Measurements from ENCODE around the gene CDON. TPM values are rescaled to one million over a fixed set of nuclear protein-coding genes. Genes with fewer than 3 reads are reported as not detected.

Gene CDON
- total RNA-seq, 2 experiments from 2014 or later: 1.9 to 2.7 TPM

DNA sequence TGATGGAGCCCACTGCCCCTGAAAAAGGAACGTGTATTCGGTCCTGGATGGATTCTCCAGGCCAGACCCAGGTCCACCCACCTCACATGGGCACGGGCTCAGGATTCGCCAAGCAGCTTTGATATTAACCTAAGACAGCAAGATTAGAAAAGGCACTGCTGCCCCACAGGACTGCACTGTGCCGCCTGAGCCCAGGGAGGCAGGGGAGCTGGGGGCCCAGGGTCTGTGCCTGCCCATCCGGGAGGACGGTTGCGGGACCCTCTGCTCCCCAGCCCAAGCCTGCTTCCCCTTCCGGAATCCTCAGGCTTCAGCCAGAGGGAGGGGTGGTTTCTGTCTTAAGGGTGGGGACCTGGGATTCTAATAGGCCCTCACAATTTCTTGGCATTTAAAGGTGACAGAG lies 130.4 kb downstream of the CDON start:
- intact Hi-C loops (cut with DNase I, micrococcal nuclease): no loop called here
- no peaks in the 10 kb centered on the region for H3K36me3 Mint-ChIP-seq (ENCODE audit: low read depth)
- H3K4me3 Mint-ChIP-seq: no peak overlapping the region
- TF ChIP-seq CTCF (IDR thresholded peaks at IDR 0.05): no peak
- Histone ChIP-seq H3K9me3 (ENCODE audit: control insufficient read depth in 1 of 2, insufficient read depth in 1 of 2, low read length in 2 of 2) (no peaks in the 10 kb centered on the region), H3K27me3 (ENCODE audit: control insufficient read depth in 1 of 2, insufficient read depth in 2 of 2, low read length in 2 of 2) (peaks cover 0 to 8% of the 10 kb centered on the region in 2 experiments), H3K4me1 (ENCODE audit: insufficient read depth, low read length) (no peaks in the 10 kb centered on the region), H3K4me3 (ENCODE audit: low read length) (no peak overlapping the region), H3K36me3 (ENCODE audit: insufficient read depth, low read length) (no peaks in the 10 kb centered on the region), H3K27ac (ENCODE audit: low read depth in 1 of 2, low read length in 2 of 2) (no peak overlapping the region)
- ChIA-PET POLR2A (no interaction called here), CTCF (no interaction called here)
- DNase-seq: no peak
- no peak for ATAC-seq (ENCODE audit: poor library complexity)
- H3K27me3 Mint-ChIP-seq: peaks cover 9% of the 10 kb centered on the region
- no peaks in the 10 kb centered on the region for H3K4me1 Mint-ChIP-seq (ENCODE audit: low read depth)
- no peaks in the 10 kb centered on the region for H3K9me3 Mint-ChIP-seq
- H3K27ac Mint-ChIP-seq: no peak overlapping the region

GRCh38 chr11:125931668-125932067 lies 131.0 kb downstream of the CDON start:
- Mint-ChIP-seq H3K4me3 (no peak overlapping the region), H3K27me3 (peaks cover 13% of the 10 kb centered on the region), H3K4me1 (ENCODE audit: low read depth) (no peaks in the 10 kb centered on the region), H3K9me3 (no peaks in the 10 kb centered on the region), H3K27ac (no peak overlapping the region), H3K36me3 (ENCODE audit: low read depth) (no peaks in the 10 kb centered on the region)
- intact Hi-C loops (cut with DNase I, micrococcal nuclease): no loop called here
- Histone ChIP-seq H3K4me3 (ENCODE audit: low read length) (no peak overlapping the region), H3K27me3 (ENCODE audit: control insufficient read depth in 1 of 2, insufficient read depth in 2 of 2, low read length in 2 of 2) (peaks cover 2 to 8% of the 10 kb centered on the region in 2 experiments), H3K9me3 (ENCODE audit: control insufficient read depth in 1 of 2, insufficient read depth in 1 of 2, low read length in 2 of 2) (no peaks in the 10 kb centered on the region), H3K27ac (ENCODE audit: low read depth in 1 of 2, low read length in 2 of 2) (no peak overlapping the region), H3K4me1 (ENCODE audit: insufficient read depth, low read length) (no peaks in the 10 kb centered on the region), H3K36me3 (ENCODE audit: insufficient read depth, low read length) (no peaks in the 10 kb centered on the region)
- DNase-seq: no peak
- TF ChIP-seq CTCF (IDR thresholded peaks at IDR 0.05): no peak
- ChIA-PET CTCF (no interaction called here), POLR2A (no interaction called here)
- no peak for ATAC-seq (ENCODE audit: poor library complexity)

DNA sequence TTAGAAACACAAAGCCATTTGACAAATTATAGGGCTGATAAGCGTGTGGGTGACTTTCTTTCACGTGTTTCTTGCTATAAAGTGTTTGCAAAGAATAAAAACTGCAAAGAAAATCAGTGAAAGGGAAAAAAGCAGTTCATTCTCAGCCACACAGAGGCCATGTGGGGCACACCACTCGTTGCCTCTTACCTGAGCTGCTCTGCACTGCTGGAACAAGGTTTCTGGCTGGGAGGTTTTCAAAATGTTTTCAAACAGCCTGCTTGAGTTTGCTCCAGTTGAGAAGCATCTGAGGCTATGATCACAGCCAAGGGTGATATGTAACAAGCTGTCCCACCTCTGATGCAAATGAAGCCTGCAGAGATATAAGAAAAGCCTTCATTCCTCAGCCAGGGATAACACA lies 131.6 kb downstream of the CDON start:
- Histone ChIP-seq H3K4me1 (ENCODE audit: insufficient read depth, low read length) (no peaks in the 10 kb centered on the region), H3K36me3 (ENCODE audit: insufficient read depth, low read length) (no peaks in the 10 kb centered on the region), H3K27me3 (ENCODE audit: control insufficient read depth in 1 of 2, insufficient read depth in 2 of 2, low read length in 2 of 2) (peaks cover 2 to 8% of the 10 kb centered on the region in 2 experiments), H3K4me3 (ENCODE audit: low read length) (no peak overlapping the region), H3K27ac (ENCODE audit: low read depth in 1 of 2, low read length in 2 of 2) (no peak overlapping the region), H3K9me3 (ENCODE audit: control insufficient read depth in 1 of 2, insufficient read depth in 1 of 2, low read length in 2 of 2) (no peaks in the 10 kb centered on the region)
- CTCF ChIA-PET: no interaction called here
- POLR2A ChIA-PET: no interaction called here
- H3K27ac Mint-ChIP-seq: no peak overlapping the region
- TF ChIP-seq CTCF (IDR thresholded peaks at IDR 0.05): no peak
- H3K36me3 Mint-ChIP-seq (ENCODE audit: low read depth): no peaks in the 10 kb centered on the region
- no peaks in the 10 kb centered on the region for H3K4me1 Mint-ChIP-seq (ENCODE audit: low read depth)
- no peak overlapping the region for H3K4me3 Mint-ChIP-seq
- intact Hi-C loops (cut with DNase I, micrococcal nuclease): no loop called here
- no peak for DNase-seq
- ATAC-seq (ENCODE audit: poor library complexity): no peak
- peaks cover 13% of the 10 kb centered on the region for H3K27me3 Mint-ChIP-seq
- H3K9me3 Mint-ChIP-seq: no peaks in the 10 kb centered on the region

Measured in CD4-positive, alpha-beta T cell (primary cell).